GM23338 (cell line): ENCODE data around the gene ABCF3. TPM values are rescaled to one million over a fixed set of nuclear protein-coding genes. Genes with fewer than 3 reads are reported as not detected.

ENCODE experiments used
- ATAC-seq: fragments of 200-7000 bp; cut with Tn5 transposase; 3 replicates; pipeline ENCODE4 v1.9.1; 2020
- DNase-seq: peaks from one replicate; pipeline ENCODE4 v3.0.0-alpha.2; 2015; ENCODE audit warnings: low spot score
- H2AFZ ChIP-seq: fragments of 200-600 bp; sonication (generic); 2 replicates; pipeline ENCODE4 v1.8.0; 2016; ENCODE audit warnings: antibody characterized with exemption, mild to moderate bottlenecking, moderate library complexity
- H3F3A ChIP-seq: fragments of 200-600 bp; sonication (generic); replicated peaks from 2 replicates; pipeline ENCODE4 v1.8.0; 2017; ENCODE audit warnings: antibody characterized with exemption, mixed run types, low read depth
- H3K27ac ChIP-seq: fragments of 200-600 bp; sonication (generic); 2 replicates; pipeline ENCODE4 v1.6.1; 2016; ENCODE audit warnings: low read depth
- H3K27me3 ChIP-seq: fragments of 200-600 bp; sonication (generic); 2 replicates; pipeline ENCODE4 v1.8.0; 2016; ENCODE audit warnings: mild to moderate bottlenecking, mixed run types, moderate library complexity; ENCODE audit not compliant: insufficient read depth
- H3K36me3 ChIP-seq: fragments of 200-600 bp; sonication (generic); 2 replicates; pipeline ENCODE4 v1.8.0; 2016; ENCODE audit warnings: mild to moderate bottlenecking; ENCODE audit not compliant: insufficient read depth
- H3K4me1 ChIP-seq: fragments of 200-600 bp; sonication (generic); 2 replicates; pipeline ENCODE4 v1.8.0; 2016; ENCODE audit warnings: mild to moderate bottlenecking, moderate library complexity; ENCODE audit not compliant: insufficient read depth
- H3K4me2 ChIP-seq: fragments of 200-600 bp; sonication (generic); 2 replicates; pipeline ENCODE4 v1.7.1; 2017; ENCODE audit warnings: mixed run types
- H3K4me3 ChIP-seq: fragments of 200-600 bp; sonication (generic); 2 replicates; pipeline ENCODE4 v1.6.1; 2016; ENCODE audit warnings: mixed run types
- H3K79me2 ChIP-seq: fragments of 200-600 bp; sonication (generic); replicated peaks from 2 replicates; pipeline ENCODE4 v1.8.0; 2017; ENCODE audit warnings: mild to moderate bottlenecking; ENCODE audit not compliant: insufficient read depth
- H3K9me2 ChIP-seq: fragments of 200-600 bp; sonication (generic); 2 replicates; pipeline ENCODE4 v1.8.0; 2017; ENCODE audit not compliant: insufficient read depth
- H4K20me1 ChIP-seq: fragments of 200-600 bp; sonication (generic); replicated peaks from 2 replicates; pipeline ENCODE4 v1.8.0; 2017; ENCODE audit warnings: mild to moderate bottlenecking; ENCODE audit not compliant: insufficient read depth
- H3K27ac Mint-ChIP-seq: 2 replicates; pipeline ENCODE4 v1.8.0; 2020; ENCODE audit warnings: inconsistent platforms, mild to moderate bottlenecking, moderate library complexity, mixed read lengths
- H3K27me3 Mint-ChIP-seq: 3 replicates; pipeline ENCODE4 v1.8.0; 2022; ENCODE audit warnings: low read depth, mild to moderate bottlenecking, moderate library complexity, mixed read lengths, inconsistent platforms; ENCODE audit not compliant: insufficient read depth, poor library complexity
- H3K36me3 Mint-ChIP-seq: 3 replicates; pipeline ENCODE4 v1.8.0; 2021; ENCODE audit warnings: low read depth, mild to moderate bottlenecking, inconsistent platforms, moderate library complexity, mixed read lengths
- H3K4me1 Mint-ChIP-seq: 3 replicates; pipeline ENCODE4 v1.8.0; 2020; ENCODE audit warnings: mild to moderate bottlenecking, inconsistent platforms, mixed read lengths
- H3K4me3 Mint-ChIP-seq: 3 replicates; pipeline ENCODE4 v1.8.0; 2021; ENCODE audit warnings: moderate library complexity, mild to moderate bottlenecking, inconsistent platforms, mixed read lengths
- H3K9me3 Mint-ChIP-seq: 3 replicates; pipeline ENCODE4 v1.8.0; 2020; ENCODE audit warnings: moderate library complexity, mild to moderate bottlenecking, inconsistent platforms, mixed read lengths
- CREB1 ChIP-seq: fragments of 250-450 bp; sonication (Bioruptor Pico); IDR thresholded peaks from 2 replicates; pipeline ENCODE4 v1.5.0; 2020; ENCODE audit warnings: low read depth, mild to moderate bottlenecking, moderate library complexity
- EZH2 ChIP-seq: fragments of 200-600 bp; sonication (generic); IDR thresholded peaks from one replicate; pipeline ENCODE4 v1.8.0; 2017; ENCODE audit warnings: antibody characterized with exemption, mild to moderate bottlenecking, low read depth; ENCODE audit not compliant: unreplicated experiment
- EZH2phosphoT487 ChIP-seq: fragments of 200-600 bp; sonication (generic); IDR thresholded peaks from one replicate; pipeline ENCODE4 v1.8.1; 2018; ENCODE audit warnings: antibody characterized with exemption; ENCODE audit not compliant: unreplicated experiment
- JUNB ChIP-seq: IDR thresholded peaks from one replicate; pipeline ENCODE4 v1.6.1; 2016; ENCODE audit warnings: antibody characterized with exemption; ENCODE audit not compliant: unreplicated experiment
- NANOG ChIP-seq: IDR thresholded peaks from 2 replicates; pipeline ENCODE4 v1.6.1; 2016; ENCODE audit warnings: antibody characterized with exemption, borderline replicate concordance
- POLR2AphosphoS5 ChIP-seq: IDR thresholded peaks from 2 replicates; pipeline ENCODE4 v1.6.1; 2016; ENCODE audit warnings: antibody characterized with exemption, low read depth
- STAT1 ChIP-seq: IDR thresholded peaks from one replicate; pipeline ENCODE4 v1.6.1; 2016; ENCODE audit warnings: antibody characterized with exemption; ENCODE audit not compliant: unreplicated experiment
- ZNF114 ChIP-seq: fragments of 250-450 bp; sonication (Bioruptor Pico); IDR thresholded peaks from 2 replicates; pipeline ENCODE4 v1.5.0; 2020; ENCODE audit warnings: mild to moderate bottlenecking, moderate library complexity
- ZNF331 ChIP-seq: fragments of 250-450 bp; sonication (Bioruptor Pico); IDR thresholded peaks from 2 replicates; pipeline ENCODE4 v1.5.0; 2020; ENCODE audit warnings: low read depth, mild to moderate bottlenecking, moderate library complexity
- polyA plus RNA-seq: library from polyadenylated mRNA; unstranded; fragments of >200 nt; fragmentation: Nextera tagmentation; extraction: Ambion mirVana; gene quantifications from 2 replicates; pipeline ENCODE4 v1.2.1, GENCODE V29; 2016
- total RNA-seq: library from RNA; depleted of rRNA; stranded (reverse); fragments of >200 nt; shearing (Covaris generic); gene quantifications from 2 replicates; pipeline ENCODE4 v1.2.3, GENCODE V29; 2014
- TF ChIP-seq, protein P1 (sequence below): IDR thresholded peaks from one replicate; pipeline ENCODE4 v1.6.1; 2018; ENCODE audit warnings: antibody characterized with exemption; ENCODE audit not compliant: unreplicated experiment
- TF ChIP-seq, protein P2 (sequence below), 2 experiments: fragments of 200-600 bp in 1 of 2; sonication (generic) in 1 of 2; conservative IDR thresholded peaks; 2 replicates each; pipeline versions ENCODE4 v1.5.1 to v1.6.1; 2016 to 2017; ENCODE audit warnings: antibody characterized with exemption in 2 of 2, low read depth in 2 of 2, mild to moderate bottlenecking in 2 of 2, moderate library complexity in 1 of 2
- TF ChIP-seq, protein P3 (sequence below): IDR thresholded peaks from 2 replicates; pipeline ENCODE4 v1.6.1; 2016; ENCODE audit warnings: antibody characterized with exemption
- TF ChIP-seq, protein P4 (sequence below): fragments of 250-450 bp; sonication (Bioruptor Pico); IDR thresholded peaks from 2 replicates; pipeline ENCODE4 v1.5.0; 2020; ENCODE audit warnings: mild to moderate bottlenecking, moderate library complexity

Gene ABCF3
- total and polyA plus RNA-seq, 2 experiments from 2014 or later = 33.4 to 48.9 TPM

DNA sequence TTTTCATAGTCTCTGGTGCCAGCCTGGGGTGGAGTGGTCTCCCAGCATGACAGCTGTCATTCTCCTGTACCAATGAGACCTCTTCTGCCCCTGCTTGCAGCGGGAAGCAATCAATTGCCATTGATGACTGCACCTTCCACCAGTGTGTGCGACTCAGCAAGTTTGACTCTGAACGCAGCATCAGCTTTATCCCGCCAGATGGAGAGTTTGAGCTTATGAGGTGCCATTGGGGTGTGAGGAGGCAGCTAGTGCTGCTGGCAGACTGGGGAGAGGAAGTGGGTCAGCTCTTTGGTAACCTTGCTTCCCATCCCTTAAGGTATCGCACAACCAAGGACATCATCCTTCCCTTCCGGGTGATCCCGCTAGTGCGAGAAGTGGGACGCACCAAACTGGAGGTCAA is 4.4 kb upstream of the ABCF3 start:
- H3K27me3 Mint-ChIP-seq = peaks cover 21% of the 10 kb centered on the region
- ATAC-seq = no peak
- H3K4me1 Mint-ChIP-seq = peaks cover 30% of the 10 kb centered on the region
- no peak overlapping the region for H3K27ac Mint-ChIP-seq
- Histone ChIP-seq H3K27ac (no peak overlapping the region), H3K4me2 (no peak overlapping the region), H3K9me2 (no peaks in the 10 kb centered on the region), H4K20me1 (peaks cover 4% of the 10 kb centered on the region), H3K4me3 (no peak overlapping the region), H3K27me3 (no peaks in the 10 kb centered on the region), H2AFZ (no peak overlapping the region), H3K4me1 (peaks cover 17% of the 10 kb centered on the region), H3K79me2 (peaks cover 30% of the 10 kb centered on the region), H3K36me3 (peaks cover 28% of the 10 kb centered on the region), H3F3A (peaks cover 7% of the 10 kb centered on the region; the same call in 1 of the 2 replicates)
- no peak overlapping the region for H3K4me3 Mint-ChIP-seq
- DNase-seq = no peak
- peaks cover 85% of the 10 kb centered on the region for H3K36me3 Mint-ChIP-seq
- no peaks in the 10 kb centered on the region; the same call in 2 of the 3 replicates for H3K9me3 Mint-ChIP-seq
- no peak for TF ChIP-seq JUNB
- no peak for TF ChIP-seq ZNF331
- TF ChIP-seq CREB1 (CRISPR knock-in tag) = no peak
- no peak for TF ChIP-seq NANOG
- TF ChIP-seq EZH2 = no peak
- TF ChIP-seq ZNF114 = no peak
- TF ChIP-seq POLR2AphosphoS5 = no peak
- no peak for TF ChIP-seq EZH2phosphoT487
- TF ChIP-seq, protein P1, sequence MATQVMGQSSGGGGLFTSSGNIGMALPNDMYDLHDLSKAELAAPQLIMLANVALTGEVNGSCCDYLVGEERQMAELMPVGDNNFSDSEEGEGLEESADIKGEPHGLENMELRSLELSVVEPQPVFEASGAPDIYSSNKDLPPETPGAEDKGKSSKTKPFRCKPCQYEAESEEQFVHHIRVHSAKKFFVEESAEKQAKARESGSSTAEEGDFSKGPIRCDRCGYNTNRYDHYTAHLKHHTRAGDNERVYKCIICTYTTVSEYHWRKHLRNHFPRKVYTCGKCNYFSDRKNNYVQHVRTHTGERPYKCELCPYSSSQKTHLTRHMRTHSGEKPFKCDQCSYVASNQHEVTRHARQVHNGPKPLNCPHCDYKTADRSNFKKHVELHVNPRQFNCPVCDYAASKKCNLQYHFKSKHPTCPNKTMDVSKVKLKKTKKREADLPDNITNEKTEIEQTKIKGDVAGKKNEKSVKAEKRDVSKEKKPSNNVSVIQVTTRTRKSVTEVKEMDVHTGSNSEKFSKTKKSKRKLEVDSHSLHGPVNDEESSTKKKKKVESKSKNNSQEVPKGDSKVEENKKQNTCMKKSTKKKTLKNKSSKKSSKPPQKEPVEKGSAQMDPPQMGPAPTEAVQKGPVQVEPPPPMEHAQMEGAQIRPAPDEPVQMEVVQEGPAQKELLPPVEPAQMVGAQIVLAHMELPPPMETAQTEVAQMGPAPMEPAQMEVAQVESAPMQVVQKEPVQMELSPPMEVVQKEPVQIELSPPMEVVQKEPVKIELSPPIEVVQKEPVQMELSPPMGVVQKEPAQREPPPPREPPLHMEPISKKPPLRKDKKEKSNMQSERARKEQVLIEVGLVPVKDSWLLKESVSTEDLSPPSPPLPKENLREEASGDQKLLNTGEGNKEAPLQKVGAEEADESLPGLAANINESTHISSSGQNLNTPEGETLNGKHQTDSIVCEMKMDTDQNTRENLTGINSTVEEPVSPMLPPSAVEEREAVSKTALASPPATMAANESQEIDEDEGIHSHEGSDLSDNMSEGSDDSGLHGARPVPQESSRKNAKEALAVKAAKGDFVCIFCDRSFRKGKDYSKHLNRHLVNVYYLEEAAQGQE = no peak
- TF ChIP-seq STAT1 = no peak
- TF ChIP-seq, protein P2, sequence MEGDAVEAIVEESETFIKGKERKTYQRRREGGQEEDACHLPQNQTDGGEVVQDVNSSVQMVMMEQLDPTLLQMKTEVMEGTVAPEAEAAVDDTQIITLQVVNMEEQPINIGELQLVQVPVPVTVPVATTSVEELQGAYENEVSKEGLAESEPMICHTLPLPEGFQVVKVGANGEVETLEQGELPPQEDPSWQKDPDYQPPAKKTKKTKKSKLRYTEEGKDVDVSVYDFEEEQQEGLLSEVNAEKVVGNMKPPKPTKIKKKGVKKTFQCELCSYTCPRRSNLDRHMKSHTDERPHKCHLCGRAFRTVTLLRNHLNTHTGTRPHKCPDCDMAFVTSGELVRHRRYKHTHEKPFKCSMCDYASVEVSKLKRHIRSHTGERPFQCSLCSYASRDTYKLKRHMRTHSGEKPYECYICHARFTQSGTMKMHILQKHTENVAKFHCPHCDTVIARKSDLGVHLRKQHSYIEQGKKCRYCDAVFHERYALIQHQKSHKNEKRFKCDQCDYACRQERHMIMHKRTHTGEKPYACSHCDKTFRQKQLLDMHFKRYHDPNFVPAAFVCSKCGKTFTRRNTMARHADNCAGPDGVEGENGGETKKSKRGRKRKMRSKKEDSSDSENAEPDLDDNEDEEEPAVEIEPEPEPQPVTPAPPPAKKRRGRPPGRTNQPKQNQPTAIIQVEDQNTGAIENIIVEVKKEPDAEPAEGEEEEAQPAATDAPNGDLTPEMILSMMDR (conservative IDR thresholded peaks at IDR 0.05; ENCODE audit: low read depth in 2 of 2) = no peak
- TF ChIP-seq, protein P3, sequence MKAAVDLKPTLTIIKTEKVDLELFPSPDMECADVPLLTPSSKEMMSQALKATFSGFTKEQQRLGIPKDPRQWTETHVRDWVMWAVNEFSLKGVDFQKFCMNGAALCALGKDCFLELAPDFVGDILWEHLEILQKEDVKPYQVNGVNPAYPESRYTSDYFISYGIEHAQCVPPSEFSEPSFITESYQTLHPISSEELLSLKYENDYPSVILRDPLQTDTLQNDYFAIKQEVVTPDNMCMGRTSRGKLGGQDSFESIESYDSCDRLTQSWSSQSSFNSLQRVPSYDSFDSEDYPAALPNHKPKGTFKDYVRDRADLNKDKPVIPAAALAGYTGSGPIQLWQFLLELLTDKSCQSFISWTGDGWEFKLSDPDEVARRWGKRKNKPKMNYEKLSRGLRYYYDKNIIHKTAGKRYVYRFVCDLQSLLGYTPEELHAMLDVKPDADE = no peak
- TF ChIP-seq, protein P4, sequence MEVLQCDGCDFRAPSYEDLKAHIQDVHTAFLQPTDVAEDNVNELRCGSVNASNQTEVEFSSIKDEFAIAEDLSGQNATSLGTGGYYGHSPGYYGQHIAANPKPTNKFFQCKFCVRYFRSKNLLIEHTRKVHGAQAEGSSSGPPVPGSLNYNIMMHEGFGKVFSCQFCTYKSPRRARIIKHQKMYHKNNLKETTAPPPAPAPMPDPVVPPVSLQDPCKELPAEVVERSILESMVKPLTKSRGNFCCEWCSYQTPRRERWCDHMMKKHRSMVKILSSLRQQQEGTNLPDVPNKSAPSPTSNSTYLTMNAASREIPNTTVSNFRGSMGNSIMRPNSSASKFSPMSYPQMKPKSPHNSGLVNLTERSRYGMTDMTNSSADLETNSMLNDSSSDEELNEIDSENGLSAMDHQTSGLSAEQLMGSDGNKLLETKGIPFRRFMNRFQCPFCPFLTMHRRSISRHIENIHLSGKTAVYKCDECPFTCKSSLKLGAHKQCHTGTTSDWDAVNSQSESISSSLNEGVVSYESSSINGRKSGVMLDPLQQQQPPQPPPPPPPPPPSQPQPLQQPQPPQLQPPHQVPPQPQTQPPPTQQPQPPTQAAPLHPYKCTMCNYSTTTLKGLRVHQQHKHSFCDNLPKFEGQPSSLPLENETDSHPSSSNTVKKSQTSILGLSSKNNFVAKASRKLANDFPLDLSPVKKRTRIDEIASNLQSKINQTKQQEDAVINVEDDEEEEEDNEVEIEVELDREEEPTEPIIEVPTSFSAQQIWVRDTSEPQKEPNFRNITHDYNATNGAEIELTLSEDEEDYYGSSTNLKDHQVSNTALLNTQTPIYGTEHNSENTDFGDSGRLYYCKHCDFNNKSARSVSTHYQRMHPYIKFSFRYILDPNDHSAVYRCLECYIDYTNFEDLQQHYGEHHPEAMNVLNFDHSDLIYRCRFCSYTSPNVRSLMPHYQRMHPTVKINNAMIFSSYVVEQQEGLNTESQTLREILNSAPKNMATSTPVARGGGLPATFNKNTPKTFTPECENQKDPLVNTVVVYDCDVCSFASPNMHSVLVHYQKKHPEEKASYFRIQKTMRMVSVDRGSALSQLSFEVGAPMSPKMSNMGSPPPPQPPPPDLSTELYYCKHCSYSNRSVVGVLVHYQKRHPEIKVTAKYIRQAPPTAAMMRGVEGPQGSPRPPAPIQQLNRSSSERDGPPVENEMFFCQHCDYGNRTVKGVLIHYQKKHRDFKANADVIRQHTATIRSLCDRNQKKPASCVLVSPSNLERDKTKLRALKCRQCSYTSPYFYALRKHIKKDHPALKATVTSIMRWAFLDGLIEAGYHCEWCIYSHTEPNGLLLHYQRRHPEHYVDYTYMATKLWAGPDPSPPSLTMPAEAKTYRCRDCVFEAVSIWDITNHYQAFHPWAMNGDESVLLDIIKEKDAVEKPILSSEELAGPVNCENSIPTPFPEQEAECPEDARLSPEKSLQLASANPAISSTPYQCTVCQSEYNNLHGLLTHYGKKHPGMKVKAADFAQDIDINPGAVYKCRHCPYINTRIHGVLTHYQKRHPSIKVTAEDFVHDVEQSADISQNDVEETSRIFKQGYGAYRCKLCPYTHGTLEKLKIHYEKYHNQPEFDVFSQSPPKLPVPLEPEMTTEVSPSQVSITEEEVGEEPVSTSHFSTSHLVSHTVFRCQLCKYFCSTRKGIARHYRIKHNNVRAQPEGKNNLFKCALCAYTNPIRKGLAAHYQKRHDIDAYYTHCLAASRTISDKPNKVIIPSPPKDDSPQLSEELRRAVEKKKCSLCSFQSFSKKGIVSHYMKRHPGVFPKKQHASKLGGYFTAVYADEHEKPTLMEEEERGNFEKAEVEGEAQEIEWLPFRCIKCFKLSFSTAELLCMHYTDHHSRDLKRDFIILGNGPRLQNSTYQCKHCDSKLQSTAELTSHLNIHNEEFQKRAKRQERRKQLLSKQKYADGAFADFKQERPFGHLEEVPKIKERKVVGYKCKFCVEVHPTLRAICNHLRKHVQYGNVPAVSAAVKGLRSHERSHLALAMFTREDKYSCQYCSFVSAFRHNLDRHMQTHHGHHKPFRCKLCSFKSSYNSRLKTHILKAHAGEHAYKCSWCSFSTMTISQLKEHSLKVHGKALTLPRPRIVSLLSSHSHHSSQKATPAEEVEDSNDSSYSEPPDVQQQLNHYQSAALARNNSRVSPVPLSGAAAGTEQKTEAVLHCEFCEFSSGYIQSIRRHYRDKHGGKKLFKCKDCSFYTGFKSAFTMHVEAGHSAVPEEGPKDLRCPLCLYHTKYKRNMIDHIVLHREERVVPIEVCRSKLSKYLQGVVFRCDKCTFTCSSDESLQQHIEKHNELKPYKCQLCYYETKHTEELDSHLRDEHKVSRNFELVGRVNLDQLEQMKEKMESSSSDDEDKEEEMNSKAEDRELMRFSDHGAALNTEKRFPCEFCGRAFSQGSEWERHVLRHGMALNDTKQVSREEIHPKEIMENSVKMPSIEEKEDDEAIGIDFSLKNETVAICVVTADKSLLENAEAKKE = no peak
